ENCODE data around the gene ZNF487. TPM values are rescaled to one million over a fixed set of nuclear protein-coding genes. Genes with fewer than 3 reads are reported as not detected.

Gene ZNF487
- total RNA-seq, 1 experiment from 2014 or later: 4.0 TPM

DNA sequence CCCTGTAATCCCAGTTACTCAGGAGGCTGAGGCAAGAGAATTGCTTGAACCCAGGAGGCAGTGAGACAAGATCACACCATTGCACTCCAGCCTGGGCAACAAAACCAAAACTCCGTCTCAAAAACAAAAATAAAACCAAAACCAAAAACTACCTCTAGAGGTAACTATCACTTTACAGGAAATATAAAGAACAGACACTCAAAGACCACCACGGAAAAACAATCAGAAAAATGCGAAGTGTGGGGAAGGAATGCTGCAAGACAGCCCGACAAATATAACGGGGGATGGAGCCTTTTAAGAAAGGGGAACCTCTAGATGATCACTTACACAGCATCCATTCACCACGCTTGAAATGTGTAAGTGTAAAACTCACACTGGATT lies 32.2 kb upstream of the ZNF487 start:
- CTCF ChIA-PET: interaction anchor here (0.7 kb wide), 1 partner anchor 53 kb away, joined by 3 read pairs; no protein-coding TSS in a partner anchor
- no peak overlapping the region for H2AFZ ChIP-seq (ENCODE audit: low read depth, low read length, poor library complexity, severe bottlenecking)
- ATAC-seq (no peak), DNase-seq (ENCODE audit: low read depth, low spot score) (no peak)
- peaks cover 90% of the 10 kb centered on the region for H3K79me2 ChIP-seq (ENCODE audit: insufficient read depth, low read length)
- H3K9ac ChIP-seq (ENCODE audit: low read length): peak overlapping the region; percentile 100
- peak overlapping the region; percentile 93 for H3K4me2 ChIP-seq (ENCODE audit: low read length)
- POLR2A ChIA-PET: no interaction called here
- RAD21 ChIA-PET (ENCODE audit: low non-redundant PET in 1 of 2, low total read pairs in 2 of 2, uncharacterized antibody in 2 of 2, unreplicated experiment in 2 of 2): no interaction called here
- H3K27me3 ChIP-seq (ENCODE audit: insufficient read depth, low read length): no peaks in the 10 kb centered on the region
- no peak for TF ChIP-seq SRF (IDR thresholded peaks at IDR 0.05; ENCODE audit: low read depth)
- no peak for TF ChIP-seq SP1 (IDR thresholded peaks at IDR 0.05; ENCODE audit: low read depth)
- no peak for TF ChIP-seq CBX3 (IDR thresholded peaks at IDR 0.05; ENCODE audit: low read depth)
- no peak for TF ChIP-seq ZNF274 (IDR thresholded peaks at IDR 0.05; ENCODE audit: low read depth, low read length)
- no peak for TF ChIP-seq RAD21 (IDR thresholded peaks at IDR 0.05; ENCODE audit: low read depth)
- no peak for TF ChIP-seq ATF3 (IDR thresholded peaks at IDR 0.05)
- TF ChIP-seq YY1 (IDR thresholded peaks at IDR 0.05; ENCODE audit: extremely low read depth, insufficient replicate concordance, low read depth, low read length): no peak
- TF ChIP-seq ZFX (IDR thresholded peaks at IDR 0.05): no peak
- TF ChIP-seq POLR2AphosphoS5 (IDR thresholded peaks at IDR 0.05; ENCODE audit: low read depth, low read length): no peak
- no peak for TF ChIP-seq CTCF (IDR thresholded peaks at IDR 0.05 in 2 of 3, conservative IDR thresholded peaks at IDR 0.05 in 1 of 3; ENCODE audit: borderline replicate concordance in 1 of 3, insufficient read depth in 1 of 3, low read depth in 2 of 3, low read length in 2 of 3)
- no peak for TF ChIP-seq ELF1 (IDR thresholded peaks at IDR 0.05; ENCODE audit: borderline replicate concordance, low read depth)
- TF ChIP-seq, protein P1, sequence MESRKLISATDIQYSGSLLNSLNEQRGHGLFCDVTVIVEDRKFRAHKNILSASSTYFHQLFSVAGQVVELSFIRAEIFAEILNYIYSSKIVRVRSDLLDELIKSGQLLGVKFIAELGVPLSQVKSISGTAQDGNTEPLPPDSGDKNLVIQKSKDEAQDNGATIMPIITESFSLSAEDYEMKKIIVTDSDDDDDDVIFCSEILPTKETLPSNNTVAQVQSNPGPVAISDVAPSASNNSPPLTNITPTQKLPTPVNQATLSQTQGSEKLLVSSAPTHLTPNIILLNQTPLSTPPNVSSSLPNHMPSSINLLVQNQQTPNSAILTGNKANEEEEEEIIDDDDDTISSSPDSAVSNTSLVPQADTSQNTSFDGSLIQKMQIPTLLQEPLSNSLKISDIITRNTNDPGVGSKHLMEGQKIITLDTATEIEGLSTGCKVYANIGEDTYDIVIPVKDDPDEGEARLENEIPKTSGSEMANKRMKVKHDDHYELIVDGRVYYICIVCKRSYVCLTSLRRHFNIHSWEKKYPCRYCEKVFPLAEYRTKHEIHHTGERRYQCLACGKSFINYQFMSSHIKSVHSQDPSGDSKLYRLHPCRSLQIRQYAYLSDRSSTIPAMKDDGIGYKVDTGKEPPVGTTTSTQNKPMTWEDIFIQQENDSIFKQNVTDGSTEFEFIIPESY (IDR thresholded peaks at IDR 0.05; ENCODE audit: extremely low read depth, insufficient replicate concordance, low read length): no peak
- TF ChIP-seq POLR2A (IDR thresholded peaks at IDR 0.05; ENCODE audit: borderline replicate concordance, extremely low read depth, insufficient read depth, insufficient read length): no peak
- TF ChIP-seq FOSL1 (IDR thresholded peaks at IDR 0.05; ENCODE audit: low read depth): no peak
- no peaks in the 10 kb centered on the region for H3K9me2 ChIP-seq (ENCODE audit: insufficient read depth)
- BruUV-seq (replicated peaks): no TSS peak
- H4K20me1 ChIP-seq (ENCODE audit: insufficient read depth): peaks cover 53% of the 10 kb centered on the region; the same call in 1 of the 2 replicates
- peaks cover 7 to 19% of the 10 kb centered on the region in 2 experiments; a peak in 2 of 4 replicates for H3K36me3 ChIP-seq (ENCODE audit: control insufficient read depth in 1 of 2, insufficient read depth in 2 of 2, low read length in 2 of 2)
- H3K4me1 ChIP-seq (ENCODE audit: control insufficient read depth in 1 of 2, insufficient read depth in 2 of 2, low read length in 2 of 2): peaks cover 61 to 71% of the 10 kb centered on the region in 2 experiments
- peak overlapping the region; percentile 96 for H3K27ac ChIP-seq (ENCODE audit: low read depth, low read length)
- intact Hi-C loops (cut with micrococcal nuclease): no loop called here
- H3K4me3 ChIP-seq (replicated peaks in 1 of 2; ENCODE audit: low read depth in 1 of 2, low read length in 2 of 2): peak overlapping the region; percentile 92 to 93
- H3K9me3 ChIP-seq (ENCODE audit: control insufficient read depth in 1 of 2, insufficient read depth in 1 of 2, low read depth in 1 of 2, low read length in 2 of 2): no peaks in the 10 kb centered on the region

All from HCT116 (cell line).